RKO (cell line): ENCODE data around the gene IQCE.

ENCODE experiments used
- DNase-seq: peaks from one replicate; pipeline ENCODE4 v3.0.0-alpha.2; 2016; ENCODE audit warnings: low spot score

The IQCE gene

GRCh38 chr7:2646680-2647571, 88.1 kb downstream of the IQCE start:
- DNase-seq: no peak

DNA sequence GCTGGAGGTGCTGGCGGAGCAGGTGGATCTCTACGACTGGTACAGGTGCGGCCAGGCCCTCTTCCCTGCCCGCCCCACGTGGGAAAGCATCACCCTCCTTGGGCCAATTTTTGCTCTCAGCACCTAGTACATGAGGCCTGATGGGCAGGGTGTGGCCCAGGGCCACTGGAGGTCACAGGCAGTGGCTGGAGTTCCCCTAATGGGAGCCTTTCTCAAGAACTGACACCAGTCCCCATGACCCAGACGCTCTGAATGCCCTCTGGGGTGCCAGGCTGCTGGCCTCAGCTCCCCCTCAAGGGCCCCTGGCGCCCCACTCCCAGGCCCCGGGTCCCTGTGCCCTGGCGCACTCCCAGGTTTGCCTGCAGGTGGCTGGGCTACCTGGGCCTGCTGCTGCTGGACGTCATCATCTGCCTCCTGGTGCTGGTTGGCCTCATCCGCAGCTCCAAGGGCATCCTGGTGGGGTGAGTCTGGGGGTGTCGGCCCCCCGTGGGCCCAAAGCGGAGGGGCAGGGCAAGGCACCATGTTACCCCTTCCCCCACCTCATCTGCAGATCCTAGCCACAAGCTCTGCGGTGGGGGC, 88.9 kb downstream of the IQCE start:
- DNase-seq: no peak

DNA sequence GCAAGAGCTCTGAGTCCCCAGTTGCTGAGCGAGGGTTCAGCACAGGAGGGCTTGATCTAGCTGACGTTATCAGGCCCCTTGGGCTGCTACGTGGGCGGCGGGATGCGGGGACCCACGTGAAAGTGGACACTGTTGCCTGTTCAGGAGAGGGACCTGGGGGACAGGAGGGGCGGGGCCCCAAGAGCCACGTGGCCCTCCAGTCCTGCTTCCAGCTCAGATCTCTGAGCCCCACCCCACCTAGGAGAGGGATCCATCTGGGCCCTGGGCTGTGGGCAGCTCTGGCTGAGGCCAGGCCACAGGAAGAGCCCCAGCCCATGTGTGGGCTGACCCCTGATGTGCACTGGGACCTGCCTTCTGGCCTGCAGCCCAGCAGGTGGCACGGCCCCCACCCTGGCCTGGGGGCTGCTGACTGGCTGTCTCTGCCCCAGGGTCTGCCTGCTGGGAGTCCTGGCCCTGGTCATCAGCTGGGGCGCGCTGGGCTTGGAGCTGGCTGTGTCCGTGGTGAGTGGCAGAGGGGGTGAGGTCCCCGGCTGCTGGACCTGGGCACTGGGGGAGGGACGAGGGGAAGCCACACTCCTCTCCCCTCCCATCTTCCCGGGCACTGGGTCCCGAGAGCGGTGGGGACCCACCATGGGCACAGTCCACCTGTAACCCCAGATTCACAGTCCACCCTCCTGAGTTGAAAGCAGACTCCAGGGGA, 90.5 kb downstream of the IQCE start:
- DNase-seq: no peak

DNA sequence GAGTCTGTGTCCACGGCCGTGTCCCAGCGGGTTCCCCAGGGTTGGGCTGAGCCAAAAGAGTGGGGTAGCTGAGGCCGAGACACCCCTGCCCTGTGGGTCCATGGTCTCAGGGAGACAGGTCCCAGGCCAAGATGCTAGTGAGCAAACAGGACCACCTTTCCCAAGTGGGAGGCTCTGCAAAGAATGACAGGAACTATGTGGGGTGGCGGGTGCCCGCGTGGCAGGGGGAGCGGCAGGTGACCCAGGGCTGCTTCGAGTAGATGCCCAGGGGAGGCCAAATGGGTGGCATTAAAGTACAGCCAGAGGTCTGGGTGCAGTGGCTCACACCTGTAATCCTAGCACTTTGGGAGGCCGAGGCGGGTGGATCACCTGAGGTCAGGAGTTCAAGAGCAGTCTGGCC, 91.2 kb downstream of the IQCE start:
- DNase-seq: no peak

DNA sequence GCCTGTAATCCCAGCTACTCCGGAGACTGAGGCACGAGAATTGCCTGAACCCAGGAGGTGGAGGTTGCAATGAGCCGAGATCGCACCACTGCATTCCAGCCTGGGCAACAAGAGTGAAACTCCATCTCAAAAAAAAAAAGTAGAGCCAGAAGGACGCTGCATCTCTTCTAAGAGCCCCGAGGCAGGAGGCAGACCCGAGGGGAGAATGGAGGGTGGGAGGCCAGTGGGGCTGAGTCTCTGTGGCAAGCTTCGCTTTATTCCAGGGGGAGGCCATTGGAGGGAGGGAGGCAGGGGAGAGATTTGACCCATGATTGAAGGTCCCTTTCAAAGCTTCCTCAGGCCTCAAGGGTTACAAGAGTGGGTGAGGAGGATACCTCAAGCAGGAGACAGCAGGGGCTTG, 91.7 kb downstream of the IQCE start:
- DNase-seq: no peak

- DNase-seq: no peak
These were observed 92.6 kb downstream of the IQCE start for GRCh38 chr7:2651336-2651735.

- no peak for DNase-seq
These were observed 93.3 kb downstream of the IQCE start for GRCh38 chr7:2651847-2652735.

GRCh38 chr7:2652736-2653060, 93.9 kb downstream of the IQCE start:
- no peak for DNase-seq

GRCh38 chr7:2654059-2654458, 95.3 kb downstream of the IQCE start:
- no peak for DNase-seq

DNA sequence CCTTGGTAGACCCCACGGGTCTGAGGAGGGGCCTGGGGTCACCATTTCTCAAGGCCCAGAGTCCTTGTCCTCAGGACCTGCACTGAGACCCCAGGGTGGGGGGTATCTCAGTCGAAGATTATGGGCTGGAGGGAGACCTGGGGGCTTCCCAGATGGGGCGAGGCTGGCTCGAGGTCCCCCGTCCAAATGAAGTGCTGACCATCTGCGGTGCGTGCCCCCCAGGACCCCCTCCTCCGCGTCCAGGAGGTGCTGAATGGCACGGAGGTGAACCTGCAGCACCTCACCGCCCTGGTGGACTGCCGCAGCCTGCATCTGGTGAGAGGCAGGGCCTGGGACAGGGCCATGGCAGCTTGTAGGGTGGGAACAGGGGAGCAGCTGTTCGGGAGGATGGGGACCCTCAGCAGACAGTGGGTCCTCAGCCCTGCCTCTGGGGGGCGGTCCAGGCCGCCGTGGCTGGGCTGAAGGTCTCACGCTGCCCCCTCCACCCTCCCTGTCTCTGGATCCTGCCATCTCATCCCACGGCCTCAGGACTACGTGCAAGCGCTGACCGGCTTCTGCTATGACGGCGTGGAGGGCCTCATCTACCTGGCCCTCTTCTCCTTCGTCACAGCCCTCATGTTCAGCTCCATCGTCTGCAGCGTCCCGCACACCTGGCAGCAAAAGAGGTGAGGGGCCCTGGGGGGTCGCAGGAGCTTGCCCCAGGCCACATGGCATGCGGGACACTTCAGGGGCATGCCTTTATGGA, 97.3 kb downstream of the IQCE start:
- DNase-seq: no peak

DNA sequence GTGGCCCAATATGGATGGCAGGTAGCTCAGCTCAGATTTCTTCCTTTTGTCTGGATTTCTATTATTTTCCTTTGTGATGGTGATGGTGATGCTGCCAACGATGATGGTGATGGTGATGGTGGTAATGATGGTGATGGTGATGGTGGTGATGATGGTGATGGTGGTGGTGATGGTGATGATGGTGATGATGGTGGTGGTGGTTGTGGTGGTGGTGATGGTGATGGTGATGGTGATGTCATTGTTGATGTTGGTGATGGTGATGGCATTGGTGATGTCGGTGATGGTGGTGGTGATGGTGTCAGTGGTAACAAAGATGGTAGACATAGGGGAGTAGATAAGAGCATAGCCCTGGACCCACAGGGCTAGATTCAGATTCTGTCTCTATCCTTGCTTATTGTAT, 98.4 kb downstream of the IQCE start:
- DNase-seq: no peak

- DNase-seq: no peak
These were observed 99.3 kb downstream of the IQCE start for GRCh38 chr7:2657920-2658671.

DNA sequence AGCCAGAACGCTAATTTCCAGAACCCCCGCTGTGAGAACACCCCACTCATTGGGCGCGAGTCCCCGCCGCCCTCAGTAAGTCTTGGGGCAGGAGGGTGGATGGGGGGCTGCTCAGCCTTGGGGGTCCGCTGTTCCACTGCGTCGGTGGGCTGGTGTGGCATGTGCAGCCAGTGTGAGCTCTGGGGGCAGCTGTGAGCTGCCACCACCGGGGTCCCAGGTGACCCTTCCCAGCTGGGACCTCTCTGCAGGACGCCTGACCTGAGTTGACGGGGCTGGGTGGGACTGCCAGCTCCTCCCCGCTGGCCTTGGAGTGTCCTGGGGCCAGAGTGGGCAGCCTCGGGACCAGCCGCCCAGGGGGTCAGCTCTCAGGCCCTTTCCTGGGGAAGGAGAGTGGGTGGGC, 100.2 kb downstream of the IQCE start:
- DNase-seq: no peak

GRCh38 chr7:2659556-2660358, 101.0 kb downstream of the IQCE start:
- no peak for DNase-seq

GRCh38 chr7:2660359-2661095, 101.7 kb downstream of the IQCE start:
- DNase-seq: no peak

GRCh38 chr7:2661096-2661449, 102.3 kb downstream of the IQCE start:
- no peak for DNase-seq

DNA sequence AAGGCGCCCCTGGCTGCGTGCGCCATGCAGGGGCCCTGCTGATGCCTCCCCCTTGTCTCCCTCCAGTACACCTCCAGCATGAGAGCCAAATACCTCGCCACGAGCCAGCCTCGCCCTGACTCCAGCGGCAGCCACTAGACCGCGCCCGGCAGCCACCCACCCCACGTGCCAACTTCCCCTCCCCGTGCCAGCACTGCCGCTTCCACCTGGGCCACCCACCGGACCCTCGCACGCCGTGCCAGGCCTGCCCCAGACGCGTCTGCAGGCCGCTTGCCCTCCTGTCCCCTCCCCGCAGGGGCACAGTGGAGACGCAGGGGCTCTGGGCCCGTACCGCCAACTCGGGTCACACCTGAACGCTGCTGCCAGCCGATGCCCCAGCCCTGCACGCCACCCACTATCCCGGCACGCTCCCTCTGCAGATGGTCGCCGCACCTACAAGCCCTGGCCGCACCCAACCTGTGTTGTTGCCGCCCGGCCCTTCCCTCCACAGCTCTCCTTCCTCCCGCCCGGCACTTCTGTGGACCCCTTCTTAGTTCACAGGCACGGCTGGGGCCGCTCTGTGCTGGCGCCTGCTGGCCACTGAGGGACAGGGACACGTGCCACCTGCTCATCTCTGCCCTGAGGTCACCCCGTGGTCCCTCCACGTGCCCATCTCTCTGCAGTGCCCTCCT, 103.0 kb downstream of the IQCE start:
- DNase-seq: no peak

- no peak for DNase-seq
These were observed 103.7 kb downstream of the IQCE start for GRCh38 chr7:2662273-2663120.
